Stomach (tissue), 4 donors: ENCODE results near the gene VMP1.

ENCODE experiments used
- CTCF ChIP-seq, 7 experiments: fragments of 450-650 bp in 4 of 7; fragments of 200-600 bp in 3 of 7; sonication (generic) in 3 of 7; IDR thresholded peaks; one replicate each; pipeline ENCODE4 v1.5.1; 2016 to 2019; ENCODE audit warnings: antibody characterized with exemption in 7 of 7, control low read depth in 2 of 7, mild to moderate bottlenecking in 1 of 7
- POLR2A ChIP-seq, 4 donors: fragments of 450-650 bp; IDR thresholded peaks; one replicate each; pipeline ENCODE4 v1.6.1; 2016; ENCODE audit warnings: antibody characterized with exemption in 4 of 4, control low read depth in 2 of 4, mild to moderate bottlenecking in 1 of 4, moderate library complexity in 1 of 4

GRCh38 chr17:59884861-59885260 is 177.4 kb downstream of the VMP1 start:
- TF ChIP-seq POLR2A (IDR thresholded peaks at IDR 0.05) (no peak), CTCF (IDR thresholded peaks at IDR 0.05) (no peak)
